CD14-positive monocyte (primary cell): ENCODE data around the gene CMC2. TPM values are rescaled to one million over a fixed set of nuclear protein-coding genes. Genes with fewer than 3 reads are reported as not detected.

Source experiments
- DNase-seq, 3 donors: peaks; one replicate each; pipeline ENCODE4 v3.0.0-alpha.2; 2011 to 2022
- H2AFZ ChIP-seq: 2 replicates; pipeline ENCODE4 v1.6.0; 2012; ENCODE audit warnings: mild to moderate bottlenecking, low read depth, low read length, inconsistent platforms; ENCODE audit not compliant: insufficient read depth, poor library complexity, severe bottlenecking
- H3K27ac ChIP-seq, 2 donors: 1 replicate in 1 of 2; 2 replicates in 1 of 2; pipeline ENCODE4 v1.5.1; 2012 to 2013; ENCODE audit warnings: low read length in 2 of 2, control low read depth in 1 of 2, inconsistent platforms in 1 of 2, low read depth in 1 of 2, mild to moderate bottlenecking in 1 of 2
- H3K27me3 ChIP-seq, 2 donors: one replicate each; pipeline versions ENCODE4 v1.6.0 to v1.6.1; 2011 to 2013; ENCODE audit warnings: low read length in 2 of 2; ENCODE audit not compliant: control insufficient read depth in 2 of 2, insufficient read depth in 2 of 2
- H3K36me3 ChIP-seq, 2 donors: replicated peaks in 1 of 2; 1 replicate in 1 of 2; 2 replicates in 1 of 2; pipeline versions ENCODE4 v1.5.1 to v1.6.1; 2012 to 2013; ENCODE audit warnings: low read length in 2 of 2, control low read depth in 1 of 2, inconsistent platforms in 1 of 2, mild to moderate bottlenecking in 1 of 2; ENCODE audit not compliant: insufficient read depth in 2 of 2, control insufficient read depth in 1 of 2
- H3K4me1 ChIP-seq, 2 donors: 1 replicate in 1 of 2; 2 replicates in 1 of 2; pipeline versions ENCODE4 v1.5.1 to v1.6.1; 2012 to 2013; ENCODE audit warnings: low read length in 2 of 2, control low read depth in 1 of 2, inconsistent platforms in 1 of 2, mild to moderate bottlenecking in 1 of 2, moderate library complexity in 1 of 2; ENCODE audit not compliant: insufficient read depth in 2 of 2, control insufficient read depth in 1 of 2
- H3K4me2 ChIP-seq: replicated peaks from 2 replicates; pipeline ENCODE3; 2012; ENCODE audit warnings: low read length, moderate library complexity, mild to moderate bottlenecking; ENCODE audit not compliant: poor library complexity, severe bottlenecking; ENCODE audit errors: extremely low read depth
- H3K4me3 ChIP-seq, 3 experiments: fragments of 200-600 bp in 1 of 3; sonication (generic) in 1 of 3; replicated peaks in 1 of 3; 1 replicate in 2 of 3; 2 replicates in 1 of 3; pipeline ENCODE4 v1.5.1; 2011 to 2013; ENCODE audit warnings: low read length in 3 of 3, mild to moderate bottlenecking in 3 of 3, control low read depth in 2 of 3, low read depth in 2 of 3, inconsistent platforms in 1 of 3, moderate library complexity in 1 of 3
- H3K79me2 ChIP-seq: 2 replicates; pipeline ENCODE4 v1.6.0; 2012; ENCODE audit warnings: mild to moderate bottlenecking, control low read depth, inconsistent platforms, low read length, moderate library complexity; ENCODE audit not compliant: insufficient read depth
- H3K9ac ChIP-seq: 2 replicates; pipeline ENCODE4 v1.6.0; 2017; ENCODE audit warnings: low read length, mild to moderate bottlenecking; ENCODE audit not compliant: insufficient read depth, poor library complexity, severe bottlenecking
- H3K9me3 ChIP-seq, 2 donors: replicated peaks in 1 of 2; 1 replicate in 1 of 2; 2 replicates in 1 of 2; pipeline versions ENCODE4 v1.5.1 to v1.6.1; 2012 to 2013; ENCODE audit warnings: low read length in 2 of 2, control low read depth in 1 of 2; ENCODE audit not compliant: control insufficient read depth in 1 of 2, insufficient read depth in 1 of 2
- H4K20me1 ChIP-seq: 2 replicates; pipeline ENCODE4 v1.6.0; 2012; ENCODE audit warnings: mild to moderate bottlenecking, low read length, control low read depth, moderate library complexity; ENCODE audit not compliant: insufficient read depth
- H3K27ac Mint-ChIP-seq, 7 donors: one replicate each; pipeline ENCODE4 v1.8.0; 2020; ENCODE audit warnings: mild to moderate bottlenecking in 7 of 7, mixed read lengths in 7 of 7, moderate library complexity in 6 of 7, inconsistent platforms in 2 of 7
- H3K27me3 Mint-ChIP-seq, 3 donors: one replicate each; pipeline ENCODE4 v1.8.0; 2021 to 2022; ENCODE audit warnings: low read depth in 3 of 3, mild to moderate bottlenecking in 3 of 3, mixed read lengths in 3 of 3, moderate library complexity in 3 of 3, inconsistent platforms in 1 of 3
- H3K36me3 Mint-ChIP-seq, 2 donors: one replicate each; pipeline ENCODE4 v1.8.0; 2020; ENCODE audit warnings: mixed read lengths in 2 of 2, inconsistent platforms in 1 of 2, mild to moderate bottlenecking in 1 of 2
- H3K4me1 Mint-ChIP-seq: one replicate; pipeline ENCODE4 v1.8.0; 2020; ENCODE audit warnings: mild to moderate bottlenecking, mixed read lengths
- H3K4me3 Mint-ChIP-seq, 2 donors: one replicate each; pipeline ENCODE4 v1.8.0; 2020; ENCODE audit warnings: mild to moderate bottlenecking in 2 of 2, mixed read lengths in 2 of 2, moderate library complexity in 1 of 2
- H3K9me3 Mint-ChIP-seq, 7 donors: one replicate each; pipeline ENCODE4 v1.8.0; 2020 to 2022; ENCODE audit warnings: mixed read lengths in 7 of 7, mild to moderate bottlenecking in 6 of 7, moderate library complexity in 6 of 7, inconsistent platforms in 2 of 7
- CTCF ChIP-seq: fragments of 200-600 bp; IDR thresholded peaks from one replicate; pipeline ENCODE4 v1.8.0; 2022; ENCODE audit warnings: antibody characterized with exemption, mild to moderate bottlenecking
- WGBS: methylation state at CpG from one replicate; pipeline ENCODE4 v1.1.5; 2013; ENCODE audit warnings: missing lambda C conversion rate; ENCODE audit not compliant: insufficient coverage; 5-methylcytosine and 5-hydroxymethylcytosine counted together
- intact Hi-C, 2 donors: fragments of 100-400 bp; cut with micrococcal nuclease; formaldehyde crosslinking; loops; one replicate each; pipeline versions ENCODE4 v1.15.0 to v1.15.1; 2023
- polyA plus RNA-seq, 3 donors: library from polyadenylated mRNA; depleted of rRNA in 1 of 3; unstranded in 2 of 3; stranded (reverse) in 1 of 3; fragments of 300-500 nt in 2 of 3; fragments of >200 nt in 1 of 3; fragmentation: Illumina TruSeq in 2 of 3; gene quantifications; 1 replicate in 2 of 3; 2 replicates in 1 of 3; pipeline ENCODE4 v1.2.3, GENCODE V29; 2012 to 2021

CMC2 gene
- polyA plus RNA-seq, 3 donors = 55.3 to 79.5 (median 70.7) TPM

GRCh38 chr16:80969114-80969484, 37.6 kb downstream of the CMC2 start:
- Histone ChIP-seq H3K9me3 (no peaks in the 10 kb centered on the region), H3K4me1 (no peaks in the 10 kb centered on the region)
- H3K4me3 Mint-ChIP-seq = no peak overlapping the region

GRCh38 chr16:80968386-80969113, 38.1 kb downstream of the CMC2 start:
- H3K27me3 Mint-ChIP-seq = peaks cover 0 to 5% (median 2%) of the 10 kb centered on the region in 3 donors
- no peak overlapping the region for H3K27ac Mint-ChIP-seq
- H3K9me3 ChIP-seq = no peaks in the 10 kb centered on the region
- H3K79me2 ChIP-seq = no peaks in the 10 kb centered on the region
- H3K4me3 Mint-ChIP-seq = no peak overlapping the region
- intact Hi-C loops = no loop called here
- peaks cover 0 to 10% of the 10 kb centered on the region in 2 donors for H3K36me3 ChIP-seq
- no peak for DNase-seq
- H3K27ac ChIP-seq = no peak overlapping the region
- H3K9ac ChIP-seq = no peak overlapping the region
- H4K20me1 ChIP-seq = no peaks in the 10 kb centered on the region
- H3K4me1 Mint-ChIP-seq = no peaks in the 10 kb centered on the region
- H3K36me3 Mint-ChIP-seq = peaks cover 17 to 34% of the 10 kb centered on the region in 2 donors
- H3K27me3 ChIP-seq = no peaks in the 10 kb centered on the region
- H2AFZ ChIP-seq = no peak overlapping the region
- H3K4me2 ChIP-seq = no peak overlapping the region
- H3K4me3 ChIP-seq = no peak overlapping the region
- no peaks in the 10 kb centered on the region for H3K4me1 ChIP-seq
- WGBS = 100% methylated on average over 3 of the region's 4 CpGs
- TF ChIP-seq CTCF = no peak
- H3K9me3 Mint-ChIP-seq = peaks cover 0 to 2% (median 0%) of the 10 kb centered on the region in 7 donors

More at GRCh38 chr16:80969114-80969484, 37.6 kb downstream of the CMC2 start:
- Histone ChIP-seq H3K4me3 (no peak overlapping the region), H3K9ac (no peak overlapping the region), H3K4me2 (no peak overlapping the region), H4K20me1 (no peaks in the 10 kb centered on the region), H3K27ac (no peak overlapping the region), H3K79me2 (no peaks in the 10 kb centered on the region), H2AFZ (no peak overlapping the region), H3K27me3 (no peaks in the 10 kb centered on the region), H3K36me3 (peaks cover 0 to 11% of the 10 kb centered on the region in 2 donors)
- Mint-ChIP-seq H3K36me3 (peaks cover 21 to 37% of the 10 kb centered on the region in 2 donors), H3K4me1 (no peaks in the 10 kb centered on the region), H3K27me3 (peaks cover 0 to 5% (median 2%) of the 10 kb centered on the region in 3 donors), H3K9me3 (peaks cover 0 to 2% (median 0%) of the 10 kb centered on the region in 7 donors), H3K27ac (no peak overlapping the region)
- intact Hi-C loops = no loop called here
- DNase-seq = no peak
- WGBS = 100% methylated on average over 2 of the region's 3 CpGs
- no peak for TF ChIP-seq CTCF
